ENCODE measurements around the gene GDA.

GDA gene

DNA sequence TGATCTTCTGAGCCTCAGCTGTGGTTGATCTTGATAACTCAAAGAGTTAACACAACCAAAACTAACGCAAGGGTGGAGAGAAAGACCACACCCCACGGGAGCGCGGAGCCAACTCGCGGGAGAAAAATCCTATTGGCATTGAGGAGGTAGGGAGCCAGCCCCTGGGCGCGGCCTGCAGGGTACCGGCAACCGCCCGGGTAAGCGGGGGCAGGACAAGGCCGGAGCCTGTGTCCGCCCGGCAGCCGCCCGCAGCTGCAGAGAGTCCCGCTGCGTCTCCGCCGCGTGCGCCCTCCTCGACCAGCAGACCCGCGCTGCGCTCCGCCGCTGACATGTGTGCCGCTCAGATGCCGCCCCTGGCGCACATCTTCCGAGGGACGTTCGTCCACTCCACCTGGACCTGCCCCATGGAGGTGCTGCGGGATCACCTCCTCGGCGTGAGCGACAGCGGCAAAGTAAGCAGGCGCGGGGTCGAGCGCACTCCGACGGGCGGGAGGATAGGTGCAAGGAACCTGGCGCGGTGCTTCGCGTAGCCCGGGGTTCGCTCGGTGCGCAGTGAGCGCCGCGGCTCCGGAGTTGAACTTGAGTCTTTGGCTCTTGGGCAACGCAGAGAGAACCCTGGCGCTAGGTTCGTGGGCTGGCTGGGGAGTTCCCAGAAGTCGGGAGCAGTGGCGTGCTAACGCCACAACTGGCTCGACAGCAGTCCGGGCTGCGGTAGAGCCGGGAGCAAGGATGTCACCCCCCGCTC, at the start of gene GDA:
Gene GDA, plus strand, starts transcription at position 210 of the 745 bp plus-strand sequence. Its CDS starts 120 bp downstream, at position 330.
- DNase-seq (ENCODE audit: low spot score): no peak

DNA sequence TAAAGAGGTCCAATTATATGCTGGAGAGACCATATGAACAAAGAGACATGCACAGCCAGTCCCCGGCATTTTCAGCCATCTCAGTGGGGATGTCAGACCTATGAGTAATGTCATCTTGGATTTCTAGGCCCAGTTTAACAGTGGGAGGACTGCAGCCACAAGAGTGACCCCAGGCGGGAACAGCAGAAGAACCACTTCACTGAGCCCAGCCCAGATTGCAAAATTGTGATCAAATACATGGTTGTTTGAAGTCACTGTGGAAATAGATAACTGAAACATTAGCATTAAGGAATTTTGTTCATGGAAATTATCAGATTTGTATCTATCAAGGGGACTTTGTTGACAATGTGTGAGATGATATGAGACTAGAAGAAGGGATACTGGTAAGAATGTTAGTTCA, 46.7 kb upstream of the GDA start:
- no peak for DNase-seq (ENCODE audit: low spot score)

DNA sequence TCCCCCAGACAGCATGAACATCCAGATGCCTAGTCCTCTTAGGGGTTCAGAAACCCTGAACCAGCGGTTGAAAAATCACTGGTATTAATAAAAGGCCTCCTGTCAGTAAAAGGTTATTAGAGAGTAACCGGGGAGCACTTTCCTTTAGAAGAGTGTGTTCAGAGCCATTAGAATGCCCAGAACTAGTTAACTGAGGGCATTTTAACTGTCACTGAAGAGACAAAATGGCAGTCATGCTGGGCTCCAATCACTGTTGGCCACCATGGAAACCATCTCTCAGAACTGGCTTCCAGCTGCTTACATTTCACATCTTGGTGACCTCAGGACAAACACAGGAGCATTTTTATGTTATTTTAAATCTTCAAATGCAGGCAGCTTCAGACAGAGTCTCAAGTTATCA, 36.2 kb upstream of the GDA start:
- DNase-seq (ENCODE audit: low spot score): no peak

DNA sequence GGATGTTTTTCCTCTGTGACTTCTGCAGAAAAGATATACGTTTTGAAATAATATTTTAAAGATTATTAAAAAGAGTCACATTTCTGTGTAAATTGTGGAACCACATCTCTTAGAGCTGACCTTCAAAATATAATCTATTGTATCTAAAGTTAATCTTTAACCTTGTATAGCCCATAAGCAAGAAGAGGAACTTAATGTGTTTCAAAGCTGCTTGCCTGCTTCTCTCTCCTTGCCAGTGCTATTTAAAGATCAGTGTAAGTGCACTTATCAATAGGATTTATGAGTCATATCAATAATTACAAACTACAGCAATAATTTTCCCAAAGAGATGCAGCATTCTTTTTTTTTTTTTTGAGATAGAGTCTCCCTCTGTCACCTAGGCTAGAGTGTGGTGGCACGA, 29.4 kb upstream of the GDA start:
- no peak for DNase-seq (ENCODE audit: low spot score)

DNA sequence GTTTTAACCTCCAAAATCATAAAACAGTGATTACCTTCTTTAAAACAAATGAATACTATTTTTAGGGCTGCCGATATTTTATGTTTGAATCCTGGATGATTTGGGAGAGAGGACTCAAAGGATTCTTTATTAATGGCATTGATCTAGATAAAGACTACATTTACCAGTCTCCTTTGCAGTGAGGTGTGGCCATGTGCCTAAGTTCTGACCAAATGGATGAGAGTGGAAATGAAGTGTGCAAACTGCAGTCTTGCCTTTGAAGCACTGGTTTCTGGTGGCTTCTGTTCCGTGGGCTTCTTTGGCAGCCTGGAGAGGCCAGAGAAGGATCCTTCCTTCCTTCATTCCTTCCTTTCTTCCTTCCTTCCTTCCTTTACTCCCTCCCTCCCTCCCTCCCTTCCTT, 24.3 kb upstream of the GDA start:
- DNase-seq (ENCODE audit: low spot score): no peak

DNA sequence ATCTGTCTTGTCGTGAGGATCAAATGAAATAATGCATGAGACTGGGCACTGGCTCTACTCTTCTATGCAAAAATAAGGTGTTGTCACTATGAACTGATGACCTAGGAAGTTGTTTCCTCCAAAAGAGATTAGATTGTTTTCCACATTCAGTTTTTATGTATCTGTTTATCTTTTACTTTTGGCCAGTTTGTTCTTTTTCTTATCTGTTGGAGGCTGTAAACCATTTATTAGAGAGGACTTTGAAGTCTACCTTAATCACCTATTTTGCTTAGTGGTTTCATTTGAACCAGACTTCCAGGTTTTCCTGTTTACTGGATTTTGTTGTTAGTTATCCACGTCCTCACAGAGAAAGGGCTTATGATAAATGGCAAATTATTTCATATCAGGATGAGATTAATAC, 21.5 kb upstream of the GDA start:
- DNase-seq (ENCODE audit: low spot score): no peak

DNA sequence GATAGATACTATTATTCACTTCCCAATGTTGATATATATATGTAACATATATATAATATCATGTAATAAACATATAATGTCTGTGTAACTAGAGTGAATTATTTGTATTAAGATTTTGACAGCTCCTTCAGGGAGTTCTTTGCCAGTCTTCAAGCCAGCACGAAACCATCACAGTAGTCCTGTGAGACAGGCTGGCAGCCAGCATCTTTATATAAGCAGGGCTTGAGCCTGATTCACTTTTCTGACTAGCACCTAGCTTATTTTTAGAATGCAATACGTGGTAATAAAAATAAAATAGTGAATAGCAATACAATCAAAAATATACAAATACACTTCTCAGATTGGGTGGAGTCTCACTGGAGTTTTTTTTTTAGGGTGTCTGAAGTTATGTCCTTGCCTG, 20.7 kb upstream of the GDA start:
- no peak for DNase-seq (ENCODE audit: low spot score)

DNA sequence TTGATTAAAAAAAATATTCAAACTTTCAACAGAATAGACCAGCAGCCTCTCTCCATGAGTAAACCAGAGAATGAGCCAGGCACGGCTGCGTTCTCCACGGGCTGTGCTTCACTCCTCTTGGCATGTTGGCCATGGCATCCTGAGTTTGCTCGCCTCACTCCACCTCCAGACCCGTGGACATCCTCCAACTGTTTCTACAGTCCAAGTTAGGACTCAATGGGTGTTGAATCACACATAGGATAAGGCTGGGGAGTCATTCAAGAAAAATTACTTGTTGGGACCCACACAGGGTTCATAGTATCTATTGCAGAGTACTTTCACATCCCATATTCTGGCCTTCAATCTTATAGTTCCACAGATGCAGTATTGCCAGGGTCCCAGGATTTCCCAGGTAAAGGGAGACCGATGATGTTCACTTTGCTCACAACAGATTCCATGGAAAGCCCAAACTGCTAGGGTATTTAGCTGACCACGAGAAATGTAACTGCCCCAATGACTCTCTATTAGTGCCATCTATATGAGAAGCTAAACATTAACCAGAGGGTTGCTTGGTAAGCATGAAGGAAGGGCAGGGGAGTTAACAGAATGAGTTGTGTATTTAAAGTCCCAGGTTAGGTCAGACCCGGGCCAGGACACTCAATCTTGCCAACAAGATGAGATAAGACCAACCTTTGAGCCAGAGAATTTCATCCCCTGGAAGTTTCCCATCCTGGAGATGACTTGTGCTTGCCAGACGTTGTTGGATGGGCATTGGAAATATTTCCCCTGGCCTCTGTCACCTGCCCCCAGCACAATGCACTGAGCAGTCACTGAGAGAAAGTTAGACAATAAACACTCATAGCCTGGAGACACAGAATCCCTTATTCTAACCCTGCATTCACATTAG, 19.7 kb upstream of the GDA start:
- no peak for DNase-seq (ENCODE audit: low spot score)

DNA sequence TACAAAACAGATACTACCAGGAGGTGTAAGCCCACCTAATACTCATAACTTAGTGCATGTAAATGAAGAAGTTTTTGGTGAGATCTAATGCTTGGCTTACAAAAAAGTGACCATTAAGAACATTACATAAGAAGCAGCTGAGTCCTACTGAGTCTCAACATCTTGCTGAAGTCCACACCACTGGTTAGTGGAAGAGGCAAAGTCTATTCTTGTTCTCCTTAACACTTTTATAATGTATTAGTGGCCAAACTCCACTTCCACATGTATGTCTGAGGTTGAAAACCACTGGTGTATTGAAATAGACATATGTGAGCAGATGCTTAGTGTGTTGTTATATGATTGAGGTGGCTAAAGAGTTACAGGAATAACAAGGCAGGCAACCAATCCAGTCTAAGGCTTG, 18.9 kb upstream of the GDA start:
- no peak for DNase-seq (ENCODE audit: low spot score)

DNA sequence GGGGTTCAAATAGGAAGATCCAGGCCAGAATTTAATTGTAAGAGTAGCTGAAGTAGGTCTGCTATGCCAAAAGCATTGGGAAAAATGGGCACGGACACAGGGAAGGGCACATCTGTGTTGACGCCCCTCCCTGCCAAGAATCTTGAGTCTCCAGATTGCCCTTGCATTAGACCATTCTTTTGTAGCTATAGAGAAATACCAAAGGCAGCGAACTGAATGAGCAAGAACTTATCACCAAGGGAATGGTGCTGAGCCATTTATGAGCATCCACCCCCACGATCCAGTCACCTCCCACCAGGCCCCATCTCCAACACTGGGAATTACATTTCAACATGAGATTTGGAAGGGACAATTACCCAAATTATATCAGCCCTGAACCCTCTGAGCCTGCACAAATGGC, 18.0 kb upstream of the GDA start:
- no peak for DNase-seq (ENCODE audit: low spot score)

DNA sequence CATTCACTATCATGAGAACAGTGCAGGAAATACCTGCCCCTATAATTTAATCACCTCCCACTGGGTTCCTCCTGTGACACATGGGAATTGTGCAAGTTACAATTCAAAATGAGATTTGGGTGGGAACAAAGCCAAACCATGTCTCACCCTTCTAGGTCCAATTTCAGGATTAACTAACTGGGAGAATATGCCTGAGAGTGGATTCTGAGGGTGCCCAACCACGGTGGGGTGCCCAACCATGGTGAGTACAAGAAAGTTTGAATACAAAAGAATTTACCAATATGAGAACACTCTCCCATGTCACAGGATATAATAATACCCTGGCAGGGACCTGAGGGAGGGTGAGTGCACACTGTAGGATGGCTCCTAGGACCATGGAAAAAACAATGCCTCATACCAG, 17.2 kb upstream of the GDA start:
- no peak for DNase-seq (ENCODE audit: low spot score)

DNA sequence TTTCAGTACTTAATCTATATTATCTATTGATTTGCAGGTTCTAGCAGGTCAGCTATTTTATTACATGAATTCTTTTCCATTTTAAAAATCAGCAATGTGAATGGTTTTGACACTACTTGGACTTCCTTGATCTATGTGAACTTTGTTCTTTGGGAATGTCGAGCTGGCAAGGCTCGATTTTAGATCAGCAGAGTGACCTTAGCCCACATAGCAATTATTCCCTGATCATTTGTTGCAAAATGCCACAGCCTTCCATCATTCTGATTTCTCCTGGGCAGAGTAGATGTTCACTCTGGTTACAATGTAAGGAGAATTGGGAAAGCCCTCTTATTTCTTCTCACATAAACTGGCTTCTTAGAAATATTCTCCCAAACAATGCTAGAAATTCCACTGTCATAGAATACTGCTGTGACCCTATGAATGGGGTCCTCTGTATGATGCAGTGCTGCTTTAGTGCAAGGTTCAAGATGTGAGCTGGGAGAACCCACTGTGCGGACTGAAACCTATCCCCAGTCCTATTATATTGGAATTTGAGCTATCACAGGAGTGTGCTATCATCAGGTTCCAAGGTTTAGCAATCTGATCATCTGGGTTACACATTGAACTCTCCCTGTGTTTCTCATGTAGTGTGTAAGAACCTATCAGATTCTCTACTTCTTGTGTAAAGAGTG, 15.7 kb upstream of the GDA start:
- DNase-seq (ENCODE audit: low spot score): no peak

DNA sequence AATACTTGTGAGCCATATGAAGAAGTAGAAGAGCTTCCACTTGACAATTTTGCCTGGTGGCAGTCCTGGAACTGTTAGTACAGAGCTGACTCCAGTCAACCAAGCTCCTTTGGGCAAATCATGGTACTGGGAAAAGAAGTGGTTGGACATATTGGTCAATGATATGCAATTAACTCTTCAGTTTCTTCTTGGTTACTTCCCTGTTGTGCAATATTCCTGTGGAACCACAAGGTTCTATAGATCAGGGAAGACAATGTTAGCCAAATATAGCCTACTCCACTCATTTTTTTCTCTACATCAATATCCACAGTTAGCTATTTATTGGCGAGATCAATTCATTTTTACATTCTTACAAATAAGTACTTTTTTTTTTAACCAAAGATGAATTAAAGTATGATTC, 14.4 kb upstream of the GDA start:
- no peak for DNase-seq (ENCODE audit: low spot score)

DNA sequence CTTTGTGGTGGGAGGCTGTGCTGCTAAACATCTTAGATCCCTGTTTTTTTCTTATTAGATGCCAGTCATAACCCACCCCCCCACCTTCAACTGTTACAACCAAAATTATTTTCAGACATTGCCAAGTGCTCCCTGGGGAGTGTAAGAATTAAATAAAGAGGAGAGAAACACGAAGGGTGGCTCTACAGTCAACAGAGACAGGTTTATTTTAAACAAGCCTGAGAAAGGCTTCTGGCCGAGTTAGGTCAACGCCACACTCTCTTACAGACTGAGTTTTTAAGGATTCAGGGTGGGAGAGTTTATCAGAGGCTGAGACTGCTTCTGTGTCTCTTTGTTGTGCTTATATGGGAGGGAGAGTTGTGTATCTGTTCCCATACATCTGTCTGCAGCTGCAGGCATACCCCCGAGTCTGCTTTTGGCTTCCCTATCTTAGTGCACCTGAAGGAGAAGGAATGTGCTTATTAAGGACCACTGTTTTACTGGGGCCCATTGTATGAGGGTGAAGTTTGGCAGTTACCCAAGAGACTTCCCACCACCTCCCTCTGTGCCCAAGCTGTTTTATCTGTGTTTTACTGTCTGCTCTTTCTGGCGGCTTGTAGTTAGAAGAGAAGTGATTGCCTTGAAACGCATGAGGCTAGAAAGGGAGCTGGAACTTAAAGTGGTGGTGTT, 11.4 kb upstream of the GDA start:
- no peak for DNase-seq (ENCODE audit: low spot score)

DNA sequence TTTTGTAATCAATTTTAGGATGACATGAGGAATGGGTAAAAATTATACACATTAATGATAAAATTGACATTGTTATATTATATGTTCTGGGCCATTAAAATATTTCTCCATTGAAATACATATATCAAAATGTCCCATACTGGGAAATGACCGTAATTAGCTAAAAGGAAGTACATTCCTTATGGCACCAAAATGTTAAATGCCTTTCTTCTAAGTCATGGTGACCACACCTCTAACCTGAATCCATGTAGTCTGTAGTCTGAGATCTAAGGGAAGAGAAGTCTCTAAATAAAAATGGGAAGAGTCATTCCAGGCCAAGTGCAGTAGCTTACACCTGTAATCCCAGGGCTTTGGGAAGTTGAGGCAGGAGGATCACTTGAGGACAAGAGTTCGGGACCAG, 10.0 kb upstream of the GDA start:
- no peak for DNase-seq (ENCODE audit: low spot score)

DNA sequence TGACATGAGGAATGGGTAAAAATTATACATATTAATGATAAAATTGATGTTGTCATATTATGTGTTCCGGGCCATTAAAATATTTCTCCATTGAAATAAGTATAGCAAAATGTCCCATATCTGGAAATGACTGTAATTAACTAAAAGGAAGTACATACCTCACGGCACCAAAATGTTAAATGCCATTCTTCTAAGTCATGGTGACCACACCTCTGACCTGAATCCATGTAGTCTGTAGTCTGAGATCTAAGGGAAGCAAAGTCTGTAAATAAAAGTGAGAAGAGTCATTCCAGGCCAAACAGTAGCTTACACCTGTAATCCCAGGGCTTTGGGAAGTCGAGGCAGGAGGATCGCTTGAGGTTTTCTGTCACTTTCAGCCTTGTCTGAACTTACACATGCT, 8.7 kb upstream of the GDA start:
- no peak for DNase-seq (ENCODE audit: low spot score)

DNA sequence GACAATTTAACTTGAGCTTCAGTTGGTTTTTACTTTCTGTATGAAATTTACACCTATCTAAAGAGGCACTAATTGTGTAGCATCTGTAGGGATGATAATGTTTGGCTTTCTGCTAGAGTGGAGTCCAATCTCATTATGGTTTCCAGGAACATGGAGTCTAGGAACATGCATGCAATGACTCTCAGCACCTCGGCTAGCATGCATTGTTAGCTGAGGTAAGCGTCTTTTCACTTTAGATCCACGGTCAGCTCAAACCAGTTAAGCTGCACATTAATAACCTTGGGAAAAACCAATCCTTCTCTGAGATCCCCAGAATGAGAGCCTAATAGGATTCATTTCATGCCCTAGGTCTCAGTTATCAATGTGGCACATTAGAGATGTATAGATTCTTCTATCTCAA, 7.8 kb upstream of the GDA start:
- DNase-seq (ENCODE audit: low spot score): no peak

DNA sequence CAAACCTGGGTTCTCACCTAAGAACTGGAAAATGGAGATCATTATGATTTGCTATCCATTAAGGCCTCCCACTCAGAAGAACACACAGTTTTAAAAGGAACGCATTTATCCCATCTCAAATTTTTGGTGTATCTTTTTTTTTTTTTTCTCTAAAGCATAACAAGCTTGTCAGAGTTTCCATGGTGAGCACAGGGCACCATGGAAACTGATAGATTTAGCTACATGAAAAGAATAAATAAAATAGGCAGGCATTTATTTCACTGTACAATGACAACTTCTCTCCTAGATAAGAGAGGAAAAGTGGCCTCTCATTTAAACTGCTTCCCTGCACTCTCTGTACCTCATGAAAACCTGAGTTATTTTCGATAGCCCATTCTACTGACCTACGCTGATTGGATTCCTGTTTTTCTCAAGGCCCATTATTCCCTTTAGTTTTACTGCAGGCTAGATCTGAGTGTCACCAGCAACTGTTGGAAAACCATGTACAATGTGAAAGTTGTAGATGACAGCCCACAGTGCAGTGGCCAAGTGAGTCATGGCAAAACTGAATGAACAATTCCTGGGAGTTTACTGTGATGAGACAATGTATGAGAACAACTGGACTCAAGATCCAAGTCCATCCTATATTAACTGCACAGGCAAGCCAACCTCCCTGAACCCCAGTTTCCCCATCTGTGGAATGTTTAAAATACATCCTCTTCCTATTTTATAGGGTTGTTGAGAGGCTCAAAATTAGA, 4.3 kb upstream of the GDA start:
- DNase-seq (ENCODE audit: low spot score): no peak

DNA sequence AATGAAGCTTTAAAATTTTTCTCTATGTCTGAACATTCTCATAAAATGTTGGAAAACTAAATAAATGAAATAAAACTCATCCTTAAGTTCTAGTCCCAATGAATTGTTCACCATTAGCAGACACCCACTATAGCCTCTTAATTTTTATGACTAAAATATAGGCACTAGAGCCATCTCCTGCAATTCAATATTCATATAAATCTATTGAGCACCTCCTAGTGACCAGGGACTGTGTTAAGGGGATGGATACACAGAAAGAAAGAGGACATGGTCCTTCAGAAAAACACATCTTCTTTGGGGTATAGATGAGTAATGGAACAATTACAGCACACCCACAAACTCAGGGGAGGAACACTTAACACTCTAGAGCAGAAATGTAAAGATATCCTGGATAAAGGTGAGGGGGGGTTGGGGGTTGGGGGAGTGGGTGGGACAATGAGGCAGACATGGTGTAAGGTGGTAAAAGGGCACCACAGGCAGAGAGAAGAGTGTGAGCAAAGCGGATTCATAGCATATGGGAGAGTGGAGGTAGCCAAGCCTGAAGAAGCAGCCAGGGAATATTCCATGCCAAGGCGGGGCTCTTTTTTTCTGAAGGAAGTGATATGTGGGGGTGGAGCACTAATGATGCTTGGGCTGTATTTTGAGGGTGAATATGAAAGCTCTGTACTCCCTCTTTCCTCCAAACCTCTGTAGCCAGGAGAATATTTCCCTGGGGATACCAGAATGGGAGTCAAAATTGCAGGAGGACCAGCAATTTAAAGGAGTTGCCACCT, 3.3 kb upstream of the GDA start:
- no peak for DNase-seq (ENCODE audit: low spot score)

DNA sequence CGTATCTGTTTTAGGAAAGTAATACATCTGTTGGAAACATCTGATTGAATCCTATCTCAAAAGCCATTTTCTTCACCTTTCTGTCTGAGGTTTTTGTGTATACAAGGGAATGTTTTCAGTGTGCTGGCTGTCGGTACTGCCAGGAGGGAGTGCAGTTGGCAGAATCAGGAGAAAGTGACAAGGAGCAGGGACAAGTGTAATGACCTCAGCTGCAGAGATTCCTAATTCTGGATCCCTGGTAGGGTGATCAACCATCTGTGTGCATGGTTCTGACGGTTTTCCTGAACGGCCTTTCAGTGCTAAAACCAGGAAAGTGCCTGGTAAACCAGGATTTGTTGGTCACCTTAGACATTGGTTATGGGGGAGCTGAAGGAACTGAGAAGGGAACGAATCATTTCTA, 1.6 kb upstream of the GDA start:
- no peak for DNase-seq (ENCODE audit: low spot score)

DNA sequence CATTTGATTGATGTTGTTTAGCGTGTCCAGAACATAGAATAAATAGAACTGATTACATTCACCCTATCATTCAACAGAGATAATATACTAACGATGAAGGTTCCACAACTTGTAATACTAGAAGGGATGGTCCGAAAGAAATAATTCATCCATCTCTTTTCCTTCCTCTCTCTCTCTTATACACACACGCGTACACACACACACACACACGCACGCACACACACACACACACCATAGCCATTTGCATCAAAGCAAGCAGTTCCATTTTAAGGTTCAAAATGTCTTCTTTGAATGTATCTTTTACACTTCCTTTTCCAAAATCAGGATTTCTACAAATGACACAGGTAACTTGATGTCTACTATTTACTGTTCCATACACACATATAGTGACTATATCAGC, 887 bp downstream of the GDA start:
- DNase-seq (ENCODE audit: low spot score): no peak

Data from pons (tissue), 1 donor.